ENCODE measurements around the gene BLOC1S1.

DNA sequence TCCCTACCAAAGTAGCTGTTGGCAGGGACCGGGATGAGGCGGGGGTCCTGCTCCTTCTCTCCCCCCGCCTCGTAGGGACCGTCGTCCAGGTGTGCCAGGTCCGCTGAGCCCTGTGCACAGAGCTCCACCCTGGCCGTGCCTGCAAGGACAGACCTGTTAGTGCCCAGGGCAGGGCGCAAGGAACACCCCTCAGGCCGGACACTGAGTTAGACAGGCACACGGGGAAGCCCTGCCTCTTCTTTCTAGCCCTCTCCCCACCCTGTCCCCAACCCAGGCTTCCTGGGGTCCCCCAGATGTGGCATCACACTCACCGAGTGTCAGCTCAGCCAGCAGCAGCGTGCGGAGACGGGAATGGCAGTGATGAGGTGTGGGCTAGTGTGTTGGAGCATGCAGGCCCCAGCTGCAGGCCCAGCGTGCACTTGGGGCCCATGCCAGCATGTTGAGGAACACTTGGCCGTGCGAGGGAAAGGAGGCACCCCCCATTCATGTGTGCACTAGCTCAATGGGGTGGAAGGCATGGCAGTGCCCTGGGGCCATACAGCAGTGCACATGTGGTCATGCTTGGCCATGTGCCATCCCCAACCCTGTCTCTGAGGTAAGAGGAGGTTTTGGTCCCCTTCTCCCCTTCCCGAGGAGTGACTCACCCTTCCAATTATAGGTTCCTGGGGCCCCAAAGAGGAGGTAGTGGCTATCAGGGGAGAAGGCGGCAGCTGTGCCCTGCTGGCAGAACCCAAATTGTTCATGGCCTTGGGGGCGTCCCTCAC lies 15.4 kb upstream of the BLOC1S1 start:
- no peak for TF ChIP-seq POLR2A (IDR thresholded peaks at IDR 0.05)
- TF ChIP-seq, protein P1, sequence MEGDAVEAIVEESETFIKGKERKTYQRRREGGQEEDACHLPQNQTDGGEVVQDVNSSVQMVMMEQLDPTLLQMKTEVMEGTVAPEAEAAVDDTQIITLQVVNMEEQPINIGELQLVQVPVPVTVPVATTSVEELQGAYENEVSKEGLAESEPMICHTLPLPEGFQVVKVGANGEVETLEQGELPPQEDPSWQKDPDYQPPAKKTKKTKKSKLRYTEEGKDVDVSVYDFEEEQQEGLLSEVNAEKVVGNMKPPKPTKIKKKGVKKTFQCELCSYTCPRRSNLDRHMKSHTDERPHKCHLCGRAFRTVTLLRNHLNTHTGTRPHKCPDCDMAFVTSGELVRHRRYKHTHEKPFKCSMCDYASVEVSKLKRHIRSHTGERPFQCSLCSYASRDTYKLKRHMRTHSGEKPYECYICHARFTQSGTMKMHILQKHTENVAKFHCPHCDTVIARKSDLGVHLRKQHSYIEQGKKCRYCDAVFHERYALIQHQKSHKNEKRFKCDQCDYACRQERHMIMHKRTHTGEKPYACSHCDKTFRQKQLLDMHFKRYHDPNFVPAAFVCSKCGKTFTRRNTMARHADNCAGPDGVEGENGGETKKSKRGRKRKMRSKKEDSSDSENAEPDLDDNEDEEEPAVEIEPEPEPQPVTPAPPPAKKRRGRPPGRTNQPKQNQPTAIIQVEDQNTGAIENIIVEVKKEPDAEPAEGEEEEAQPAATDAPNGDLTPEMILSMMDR (IDR thresholded peaks at IDR 0.05): no peak

All from vagina (tissue), 2 donors.